ENCODE measurements around the gene VPS50.
"Not testable (repeated sequence)": the region's sequence is repeated elsewhere in the genome, so short reads cannot be mapped to it uniquely, and the experiment has no call there.

VPS50 gene

DNA sequence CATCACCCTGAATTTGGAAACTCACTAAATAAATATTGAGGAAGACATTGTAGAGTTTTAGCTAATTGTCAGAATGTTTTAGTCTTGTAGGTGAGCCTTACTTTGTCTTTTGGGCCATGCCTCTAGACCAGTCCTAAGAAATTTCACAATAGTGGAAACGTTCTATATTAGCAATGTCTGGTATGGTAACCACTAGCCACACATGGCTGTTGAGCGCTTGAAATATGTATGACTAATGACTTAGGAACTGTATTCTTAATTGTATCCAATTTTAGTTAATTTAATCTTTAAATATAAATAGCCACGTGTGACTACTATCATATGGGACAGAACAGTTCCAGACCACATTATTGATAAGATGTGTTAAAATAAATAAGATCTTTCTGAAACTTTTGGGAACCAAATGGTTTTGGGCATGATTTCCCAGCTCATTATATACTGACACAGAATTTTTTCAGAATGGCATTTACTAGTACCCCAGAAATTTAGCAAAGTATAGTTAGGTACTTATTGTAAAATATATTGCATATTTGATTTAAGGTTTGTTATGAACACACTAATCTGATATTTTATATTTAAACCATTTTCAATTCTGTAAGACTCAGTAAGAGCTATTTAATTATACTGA lies 95.0 kb downstream of the VPS50 start:
- TF ChIP-seq ZNF274 (IDR thresholded peaks at IDR 0.05; ENCODE audit: low read depth, low read length), result no peak
- no peak overlapping the region for H3K4me3 ChIP-seq (ENCODE audit: low read length)

DNA sequence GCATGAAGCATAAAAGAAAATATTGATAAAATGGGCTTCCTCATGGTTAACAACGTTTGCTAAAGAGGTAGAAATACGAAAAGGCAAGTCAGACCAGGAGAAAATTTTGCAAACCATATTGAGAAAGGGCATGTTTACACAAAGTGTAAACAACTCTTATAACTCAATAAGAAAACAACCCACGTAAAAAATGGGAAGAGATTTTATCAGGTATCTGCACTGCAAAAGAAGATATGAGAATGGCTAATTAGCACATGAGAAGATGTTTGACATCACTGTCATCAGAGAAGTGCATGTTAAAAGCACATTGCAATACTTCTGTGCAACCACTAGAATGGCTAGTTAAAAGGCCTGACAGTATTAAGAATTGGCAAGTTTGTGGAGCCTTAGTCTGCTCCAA lies 99.5 kb downstream of the VPS50 start:
- TF ChIP-seq ZNF274 (IDR thresholded peaks at IDR 0.05; ENCODE audit: low read depth, low read length), result no peak

DNA sequence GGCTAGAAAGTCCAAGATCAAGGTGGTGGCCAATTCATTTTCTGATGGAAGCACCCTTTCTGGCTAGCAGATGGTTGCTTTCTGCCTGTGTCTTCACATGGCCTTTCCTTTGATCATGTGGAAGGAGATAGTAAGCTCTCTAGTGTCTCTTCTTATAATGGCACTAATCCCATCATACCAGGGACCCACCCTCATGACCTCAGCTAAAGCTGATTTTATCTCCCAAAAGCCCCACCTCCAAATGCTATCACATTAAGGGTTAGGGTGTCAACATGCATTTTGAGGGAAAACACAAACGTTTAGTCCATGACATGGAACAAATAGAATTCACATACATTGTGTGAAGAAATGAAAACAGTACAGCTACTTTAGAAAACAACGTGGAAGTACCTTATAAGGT lies 100.0 kb downstream of the VPS50 start:
- no peak for TF ChIP-seq ZNF274 (IDR thresholded peaks at IDR 0.05; ENCODE audit: low read depth, low read length)
- H3K4me3 ChIP-seq (ENCODE audit: low read length), result no peak overlapping the region

More for the DNA sequence above, 99.5 kb downstream of the VPS50 start:
- H3K4me3 ChIP-seq (ENCODE audit: low read length), result no peak overlapping the region

DNA sequence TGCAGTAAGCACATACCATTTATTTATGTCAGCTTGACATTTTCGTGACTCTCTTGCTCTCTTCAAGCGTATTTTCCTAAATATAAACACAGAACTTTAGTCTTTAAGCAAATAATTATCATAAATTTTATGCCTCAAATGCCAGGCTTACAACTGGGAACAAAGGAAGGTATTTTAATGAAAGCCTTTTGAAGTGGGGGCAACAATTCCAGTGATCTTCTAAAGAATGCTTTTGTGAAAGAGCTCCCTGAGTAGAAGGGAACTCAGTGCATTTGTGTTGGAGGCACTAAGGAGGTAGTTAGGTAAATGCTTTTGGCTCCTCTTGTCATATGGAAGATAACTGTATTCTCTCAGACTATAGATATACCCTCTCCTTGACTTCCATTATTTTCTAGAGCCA lies 104.9 kb downstream of the VPS50 start:
- TF ChIP-seq ZNF274 (IDR thresholded peaks at IDR 0.05; ENCODE audit: low read depth, low read length), result no peak
- H3K4me3 ChIP-seq (ENCODE audit: low read length), result no peak overlapping the region

DNA sequence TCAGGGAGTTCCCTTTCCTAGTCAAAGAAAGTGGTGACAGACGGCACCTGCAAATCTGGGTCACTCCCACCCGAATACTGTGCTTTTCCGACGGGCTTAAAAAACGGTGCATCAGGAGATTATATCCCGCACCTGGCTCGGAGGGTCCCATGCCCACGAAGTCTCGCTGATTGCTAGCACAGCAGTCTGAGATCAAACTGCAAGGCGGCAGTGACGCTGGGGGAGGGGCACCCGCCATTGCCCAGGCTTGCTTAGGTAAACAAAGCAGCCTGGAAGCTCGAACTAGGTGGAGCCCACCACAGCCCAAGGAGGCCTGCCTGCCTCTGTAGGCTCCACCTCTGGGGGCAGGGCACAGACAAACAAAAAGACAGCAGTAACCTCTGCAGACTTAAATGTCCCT lies 110.0 kb downstream of the VPS50 start:
- H3K4me3 ChIP-seq (ENCODE audit: low read length), result not testable (repeated sequence)

DNA sequence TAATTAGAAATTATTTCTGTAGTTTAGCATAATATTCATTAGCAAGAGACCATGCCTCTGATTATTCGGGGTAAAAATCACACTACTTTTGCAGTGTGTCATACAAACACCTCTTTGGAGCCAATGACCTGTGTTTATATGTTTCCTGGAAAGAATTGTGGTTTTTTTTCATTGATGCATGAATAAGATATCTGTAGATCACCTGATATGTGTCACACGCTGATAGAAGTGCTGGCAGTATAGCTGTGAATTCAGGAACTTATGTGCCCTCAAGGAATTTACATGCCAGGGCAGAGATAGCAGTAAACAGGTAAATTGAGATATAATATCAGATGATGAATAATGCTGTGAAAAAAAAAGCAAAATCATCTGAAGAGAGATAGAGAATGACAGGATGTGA lies 118.2 kb downstream of the VPS50 start:
- TF ChIP-seq ZNF274 (IDR thresholded peaks at IDR 0.05; ENCODE audit: low read depth, low read length), result no peak

DNA sequence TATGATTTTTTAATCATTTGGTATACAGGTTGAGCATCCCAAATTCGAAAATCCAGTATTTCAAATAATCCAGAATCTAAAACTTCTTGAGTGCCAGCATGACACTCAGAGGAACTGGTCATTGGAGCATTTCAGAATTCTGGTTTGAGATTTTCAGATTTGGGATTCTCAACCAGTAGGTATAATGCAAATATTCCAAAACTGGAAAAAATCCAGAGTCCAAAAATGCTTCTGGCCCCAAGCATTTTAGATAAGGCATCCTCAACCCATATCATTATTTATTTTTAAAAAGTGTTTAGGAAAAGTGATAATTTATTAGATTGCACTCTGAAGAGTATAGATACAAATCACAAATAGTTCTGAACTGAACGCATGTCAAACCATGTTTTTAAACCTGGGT lies 120.7 kb downstream of the VPS50 start:
- no peak for TF ChIP-seq ZNF274 (IDR thresholded peaks at IDR 0.05; ENCODE audit: low read depth, low read length)
- no peak overlapping the region for H3K4me3 ChIP-seq (ENCODE audit: low read length)

More for the DNA sequence above, 118.2 kb downstream of the VPS50 start:
- no peak overlapping the region for H3K4me3 ChIP-seq (ENCODE audit: low read length)

DNA sequence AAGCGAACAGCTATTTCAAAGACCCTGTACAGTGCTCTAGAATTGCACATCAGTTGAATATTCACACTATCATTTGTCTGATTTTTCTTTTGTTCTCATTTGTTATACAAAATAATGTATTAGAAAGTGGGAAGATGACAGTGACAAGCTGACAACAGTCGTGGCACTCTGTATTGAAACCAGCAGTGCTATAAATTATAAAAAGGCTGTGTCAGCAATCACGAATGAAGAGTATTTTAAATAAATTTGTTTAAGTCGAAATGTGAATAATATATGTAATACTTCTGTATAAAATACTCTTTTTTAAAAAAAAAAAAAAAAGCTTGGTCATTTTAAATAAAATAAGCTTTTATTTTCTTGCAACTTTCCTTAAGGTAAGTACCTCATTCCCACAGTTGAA lies 122.6 kb downstream of the VPS50 start:
- no peak for TF ChIP-seq ZNF274 (IDR thresholded peaks at IDR 0.05; ENCODE audit: low read depth, low read length)
- H3K4me3 ChIP-seq (ENCODE audit: low read length), result no peak overlapping the region

DNA sequence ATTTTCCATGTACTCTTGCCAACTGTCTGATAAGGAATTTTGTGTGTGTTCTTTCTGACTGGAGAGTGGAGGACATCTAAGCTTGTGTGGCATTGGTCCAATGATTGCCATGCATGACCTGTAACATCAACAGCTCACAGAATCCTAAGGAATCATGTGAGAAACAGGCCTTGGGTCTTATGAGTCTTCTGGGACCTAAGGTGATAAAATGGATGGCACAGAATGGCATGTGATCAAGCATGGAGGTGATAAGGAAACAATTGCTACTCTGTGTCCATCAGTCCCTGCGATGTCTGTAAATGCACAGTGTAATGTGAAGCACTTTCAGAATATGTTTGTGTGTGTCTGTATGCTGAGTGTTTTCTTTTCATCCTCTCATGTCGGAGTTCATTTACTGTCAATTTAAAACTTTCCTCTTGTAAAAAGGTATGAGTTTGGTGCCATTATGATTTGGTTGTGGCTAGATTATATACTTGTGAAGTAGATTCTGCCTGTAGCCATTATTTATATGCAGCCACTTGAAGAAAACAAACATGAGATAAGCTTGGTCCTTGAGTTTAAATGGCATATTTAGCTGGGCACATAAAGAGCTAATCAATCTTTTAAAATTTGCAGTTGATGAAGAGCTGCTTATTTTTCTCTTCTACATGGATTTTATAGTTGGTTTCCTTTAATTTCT lies 127.5 kb downstream of the VPS50 start:
- no peak for TF ChIP-seq ZNF274 (IDR thresholded peaks at IDR 0.05; ENCODE audit: low read depth, low read length)

DNA sequence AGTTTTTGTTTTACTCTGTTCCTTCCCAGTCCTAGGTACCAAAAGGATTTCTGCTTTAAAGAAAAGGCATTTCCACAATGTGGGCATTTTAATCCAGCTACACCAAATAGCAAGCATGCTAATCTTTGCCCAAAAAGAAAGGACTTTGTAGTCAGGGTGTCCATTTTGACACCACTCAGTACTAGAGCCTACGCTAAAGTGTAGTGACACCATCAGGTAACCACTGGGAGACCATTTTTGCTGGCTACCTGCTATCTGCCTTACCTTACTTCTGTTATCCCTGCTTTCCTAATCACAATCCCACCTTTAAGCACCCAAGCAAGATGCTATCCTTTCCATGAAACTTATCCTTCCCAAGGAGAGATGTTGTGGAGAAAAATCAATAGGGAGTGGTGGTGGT lies 129.7 kb downstream of the VPS50 start:
- no peak for TF ChIP-seq ZNF274 (IDR thresholded peaks at IDR 0.05; ENCODE audit: low read depth, low read length)
- no peak overlapping the region for H3K4me3 ChIP-seq (ENCODE audit: low read length)

More for the DNA sequence above, 127.5 kb downstream of the VPS50 start:
- no peak overlapping the region for H3K4me3 ChIP-seq (ENCODE audit: low read length)

DNA sequence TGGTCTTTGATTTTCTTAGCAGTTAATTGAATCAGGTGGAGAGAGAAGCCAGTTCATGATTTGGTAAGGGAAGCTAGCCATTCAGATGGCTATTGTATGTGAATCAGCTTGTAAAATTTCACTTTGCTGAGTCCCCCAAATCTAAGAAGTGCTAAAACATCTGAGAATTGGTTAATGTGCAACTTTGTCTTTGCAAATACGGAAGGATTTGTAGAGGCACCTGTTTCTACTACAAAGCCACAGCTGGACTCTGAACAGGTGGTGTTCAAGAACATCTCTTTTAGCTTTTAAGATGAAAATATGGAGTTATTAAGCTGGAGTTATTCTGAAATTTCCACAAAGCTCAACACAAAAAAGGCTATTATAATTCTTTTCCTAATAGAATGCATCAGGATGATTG lies 132.6 kb downstream of the VPS50 start:
- no peak for TF ChIP-seq ZNF274 (IDR thresholded peaks at IDR 0.05; ENCODE audit: low read depth, low read length)
- no peak overlapping the region for H3K4me3 ChIP-seq (ENCODE audit: low read length)

DNA sequence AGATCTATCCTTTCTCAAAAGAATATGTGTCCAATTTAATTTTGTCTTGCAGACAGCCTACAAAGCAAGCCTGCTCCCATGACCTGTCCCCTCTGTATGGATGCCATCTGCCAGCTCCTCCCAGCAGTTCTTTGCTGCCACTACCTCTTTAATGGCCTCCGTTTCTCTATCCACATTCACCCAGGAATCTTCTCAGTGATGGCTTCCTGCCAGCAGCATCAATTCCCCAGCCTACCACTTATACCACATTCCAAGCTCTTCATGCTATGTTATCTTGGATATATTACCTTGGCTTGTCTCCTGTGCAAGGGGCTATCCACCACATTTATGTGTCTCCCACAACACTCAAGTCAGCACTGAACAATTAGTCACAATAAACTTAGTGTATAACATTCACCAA lies 133.2 kb downstream of the VPS50 start:
- no peak for TF ChIP-seq ZNF274 (IDR thresholded peaks at IDR 0.05; ENCODE audit: low read depth, low read length)
- H3K4me3 ChIP-seq (ENCODE audit: low read length), result no peak overlapping the region

DNA sequence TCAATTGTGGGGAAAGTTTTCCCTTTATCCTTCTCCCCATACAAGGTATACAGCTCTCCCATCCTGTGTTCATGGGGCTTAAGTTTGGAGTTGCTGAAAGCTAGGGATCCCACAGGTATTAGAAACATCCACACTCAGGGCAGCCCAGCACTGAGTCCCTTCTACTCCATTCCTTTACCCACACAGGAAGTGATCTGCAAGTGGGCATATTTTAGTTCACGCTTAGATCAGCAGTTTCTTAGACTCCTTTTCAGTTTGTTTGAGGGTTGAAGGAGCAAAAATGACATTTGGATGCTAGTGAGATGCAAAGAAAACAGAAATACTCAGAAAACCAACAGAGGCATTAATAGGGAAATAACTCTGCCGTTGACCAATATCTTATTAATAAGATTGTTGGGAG lies 134.7 kb downstream of the VPS50 start:
- no peak for TF ChIP-seq ZNF274 (IDR thresholded peaks at IDR 0.05; ENCODE audit: low read depth, low read length)
- no peak overlapping the region for H3K4me3 ChIP-seq (ENCODE audit: low read length)

DNA sequence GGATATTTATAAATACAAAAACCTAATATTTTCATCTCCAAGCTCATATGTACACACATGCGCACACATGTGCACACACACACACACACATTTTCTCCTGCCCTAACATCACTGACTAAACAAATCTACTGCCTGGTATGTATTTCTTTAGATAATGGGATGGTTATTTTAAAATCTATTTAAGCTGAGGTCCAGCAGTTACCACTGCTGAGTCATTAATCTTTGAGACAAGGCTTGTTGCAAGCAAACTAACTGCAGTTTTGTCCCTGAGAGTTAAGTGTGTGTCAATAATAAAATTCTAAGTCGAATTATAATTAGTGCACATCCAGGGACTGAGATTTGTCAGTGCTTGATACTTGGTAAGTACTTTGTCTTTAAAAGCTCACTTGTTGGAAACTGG lies 135.1 kb downstream of the VPS50 start:
- no peak overlapping the region for H3K4me3 ChIP-seq (ENCODE audit: low read length)
- no peak for TF ChIP-seq ZNF274 (IDR thresholded peaks at IDR 0.05; ENCODE audit: low read depth, low read length)

DNA sequence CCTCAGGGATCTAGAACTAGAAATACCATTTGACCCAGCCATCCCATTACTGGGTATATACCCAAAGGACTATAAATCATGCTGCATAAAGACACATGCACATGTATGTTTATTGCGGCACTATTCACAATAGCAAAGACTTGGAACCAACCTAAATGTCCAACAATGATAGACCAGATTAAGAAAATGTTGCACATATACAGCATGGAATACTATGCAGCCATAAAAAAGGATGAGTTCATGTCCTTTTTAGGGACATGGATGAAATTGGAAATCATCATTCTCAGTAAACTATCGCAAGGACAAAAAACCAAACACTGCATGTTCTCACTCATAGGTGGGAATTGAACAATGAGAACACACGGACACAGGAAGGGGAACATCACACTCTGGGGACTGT lies 138.8 kb downstream of the VPS50 start:
- not testable (repeated sequence) for H3K4me3 ChIP-seq (ENCODE audit: low read length)

DNA sequence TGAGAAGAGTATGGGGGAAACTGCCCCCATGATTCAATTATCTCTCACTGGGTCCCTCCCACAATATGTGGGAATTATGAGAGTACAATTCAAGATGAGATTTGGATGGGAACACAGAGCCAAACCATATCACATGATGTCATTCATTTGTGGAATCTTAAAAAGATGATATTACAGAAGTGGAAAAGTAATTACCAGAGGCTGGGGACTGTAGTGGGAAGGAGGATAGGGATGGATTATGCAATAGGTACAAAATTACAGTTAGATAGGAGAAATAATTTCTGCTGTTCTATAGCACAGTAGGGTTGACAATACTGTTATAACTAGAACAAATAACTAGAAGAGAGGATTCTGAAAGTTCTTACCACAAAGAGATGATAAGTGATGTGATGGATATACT lies 141.4 kb downstream of the VPS50 start:
- no peak overlapping the region for H3K4me3 ChIP-seq (ENCODE audit: low read length)
- TF ChIP-seq ZNF274 (IDR thresholded peaks at IDR 0.05; ENCODE audit: low read depth, low read length), result no peak
